Motor neuron (in vitro differentiated cells): ENCODE data around the gene CCDC159. TPM values are rescaled to one million over a fixed set of nuclear protein-coding genes. Genes with fewer than 3 reads are reported as not detected.
"Not testable (repeated sequence)": the region's sequence is repeated elsewhere in the genome, so short reads cannot be mapped to it uniquely, and the experiment has no call there.

Experiments used
- ATAC-seq, 8 experiments: fragments of 200-7000 bp; cut with Tn5 transposase; replicated peaks in 6 of 8; 2 replicates each; pipeline ENCODE4 v1.8.0; 2021; ENCODE audit warnings: mild to moderate bottlenecking in 8 of 8, moderate library complexity in 8 of 8
- H3K27ac ChIP-seq, 2 donors: fragments of 250-450 bp; sonication (Bioruptor Pico); 2 replicates each; pipeline ENCODE4 v1.9.0; 2021; ENCODE audit warnings: antibody characterized with exemption in 2 of 2, mild to moderate bottlenecking in 2 of 2, moderate library complexity in 1 of 2
- H3K4me1 ChIP-seq, 2 donors: fragments of 250-450 bp; sonication (Bioruptor Pico); replicated peaks in 1 of 2; 2 replicates each; pipeline ENCODE4 v1.6.1; 2021; ENCODE audit warnings: antibody characterized with exemption in 2 of 2, mild to moderate bottlenecking in 2 of 2, moderate library complexity in 1 of 2
- H3K4me3 ChIP-seq, 5 donors: fragments of 250-450 bp; sonication (Bioruptor Pico); 2 replicates each; pipeline ENCODE4 v1.9.0; 2021; ENCODE audit warnings: antibody characterized with exemption in 5 of 5, mild to moderate bottlenecking in 5 of 5, moderate library complexity in 4 of 5
- WGBS, 10 experiments: fragments of 450-650 bp; shearing (Covaris generic); methylation state at CpG; one replicate each; pipeline ENCODE4 v1.0.0; 2022; 5-methylcytosine and 5-hydroxymethylcytosine counted together
- in situ Hi-C, 9 experiments: fragments of 400-800 bp; cut with MboI; loops; one replicate each; pipeline ENCODE4 v1.15.0; 2021; ENCODE audit warnings: low sequenced_read_pairs in 9 of 9, low pct_unique_long_range_greater_than_20kb in 2 of 9; ENCODE audit not compliant: unreplicated experiment in 9 of 9
- total RNA-seq, 8 experiments: library from RNA; unstranded; fragments of 300-600 nt; gene quantifications; 2 replicates each; pipeline versions ENCODE4 v1.2.3 to v1.2.4, GENCODE V29; 2022

CCDC159 gene
- total RNA-seq, 8 experiments from 2014 or later: 4.4 to 22.3 (median 14.4) TPM

DNA sequence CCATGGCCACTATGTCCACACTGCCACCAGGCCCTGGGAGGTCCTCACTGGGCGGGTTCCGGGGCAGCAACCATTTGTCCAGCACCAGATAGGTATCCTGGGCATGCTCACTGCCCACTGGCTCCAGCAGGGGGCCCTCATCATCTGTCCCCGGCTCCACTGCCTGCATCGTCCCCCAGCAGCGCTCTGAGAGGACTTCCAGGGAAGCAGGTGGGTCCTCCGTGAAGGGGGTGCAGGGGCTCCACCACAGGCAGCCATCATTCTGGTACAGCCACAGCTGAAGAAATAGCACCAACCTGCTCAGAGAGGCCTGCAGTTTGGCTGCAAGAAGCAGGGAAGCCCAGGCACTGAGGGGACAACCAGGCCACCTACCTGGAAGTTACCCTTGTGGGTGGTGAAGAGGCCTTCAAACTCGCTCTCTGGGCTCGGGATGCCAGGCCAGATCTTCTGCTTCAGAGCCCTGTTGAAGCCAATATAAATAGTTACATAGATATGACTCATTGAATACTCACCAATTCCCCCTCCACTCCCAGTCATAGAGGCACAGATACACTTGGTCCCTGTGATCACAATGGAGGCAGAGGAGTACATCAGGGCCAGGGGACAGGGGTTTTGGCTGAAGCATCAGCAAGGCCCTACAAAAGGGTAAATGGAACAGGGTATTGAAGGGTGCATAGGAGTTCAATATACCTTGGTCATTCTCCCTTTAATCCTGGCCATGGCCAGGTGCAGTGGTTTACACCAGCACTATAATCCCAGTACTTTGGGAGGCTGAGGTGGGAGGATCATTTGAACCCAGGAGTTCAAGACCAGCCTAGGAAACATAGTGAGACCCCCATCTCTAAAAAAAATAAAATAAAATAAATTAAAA, 32.2 kb downstream of the CCDC159 start:
- in situ Hi-C loops: no loop called here
- H3K4me1 ChIP-seq: peaks cover 8 to 14% of the 10 kb centered on the region in 2 donors
- no peak overlapping the region for H3K27ac ChIP-seq
- no peak overlapping the region for H3K4me3 ChIP-seq
- ATAC-seq: no peak
- no CpG with 5 or more reads among the region's 8 CpGs for WGBS, 10 experiments

GRCh38 chr19:11379269-11379845, 33.0 kb downstream of the CCDC159 start:
- WGBS, 10 experiments: 60 to 100% (median 90%) methylated on average over 1 to 10 of the region's 14 CpGs; no CpG with 5 or more reads in 1 of the 10 experiments
- peaks cover 14% of the 10 kb centered on the region in 2 donors for H3K4me1 ChIP-seq
- H3K4me3 ChIP-seq, in situ Hi-C loops, H3K27ac ChIP-seq, ATAC-seq: not testable (repeated sequence)

DNA sequence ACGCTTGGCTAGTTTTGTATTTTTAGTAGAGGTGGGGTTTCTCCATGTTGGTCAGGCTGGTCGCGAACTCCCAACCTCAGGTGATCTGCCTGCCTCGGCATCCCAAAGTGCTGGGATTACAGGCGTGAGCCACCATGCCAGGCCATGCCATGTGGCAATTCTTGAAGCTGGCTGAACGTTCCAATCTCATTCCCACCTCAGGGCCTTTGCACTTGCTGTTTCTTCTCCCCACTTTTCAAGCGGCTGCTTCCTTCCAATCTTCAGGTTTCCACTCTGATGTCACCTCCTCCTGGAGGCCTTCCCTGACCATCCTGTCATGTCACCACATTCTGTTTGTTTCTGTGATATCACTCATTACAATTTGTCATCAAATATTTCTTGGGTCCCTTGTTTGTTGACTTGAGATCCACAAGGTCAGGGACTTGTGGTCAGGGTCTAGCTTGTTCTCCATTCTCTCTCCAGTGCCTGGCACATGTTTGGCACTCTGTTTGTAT, 33.6 kb downstream of the CCDC159 start:
- 67 to 100% (median 99%) methylated on average over 1 to 4 of the region's 7 CpGs; no CpG with 5 or more reads in 4 of the 10 experiments for WGBS, 10 experiments
- Histone ChIP-seq H3K27ac (no peak overlapping the region), H3K4me3 (peak overlapping the region in 1 of 5 donors; percentile 42), H3K4me1 (peaks cover 14 to 15% of the 10 kb centered on the region in 2 donors)
- no peak for ATAC-seq
- in situ Hi-C loops: no loop called here

GRCh38 chr19:11380653-11381537, 34.6 kb downstream of the CCDC159 start:
- Histone ChIP-seq H3K4me1 (peaks cover 9% of the 10 kb centered on the region in 2 donors), H3K4me3 (peak overlapping the region; percentile 33 to 51 (median 42)), H3K27ac (peak overlapping the region; percentile 74 to 84)
- 0 to 11% (median 7%) methylated on average over 2 to 11 of the region's 54 CpGs; no CpG with 5 or more reads in 5 of the 10 experiments for WGBS, 10 experiments
- peak; percentile 72 to 87 (median 80) for ATAC-seq
- in situ Hi-C loops: no loop called here

DNA sequence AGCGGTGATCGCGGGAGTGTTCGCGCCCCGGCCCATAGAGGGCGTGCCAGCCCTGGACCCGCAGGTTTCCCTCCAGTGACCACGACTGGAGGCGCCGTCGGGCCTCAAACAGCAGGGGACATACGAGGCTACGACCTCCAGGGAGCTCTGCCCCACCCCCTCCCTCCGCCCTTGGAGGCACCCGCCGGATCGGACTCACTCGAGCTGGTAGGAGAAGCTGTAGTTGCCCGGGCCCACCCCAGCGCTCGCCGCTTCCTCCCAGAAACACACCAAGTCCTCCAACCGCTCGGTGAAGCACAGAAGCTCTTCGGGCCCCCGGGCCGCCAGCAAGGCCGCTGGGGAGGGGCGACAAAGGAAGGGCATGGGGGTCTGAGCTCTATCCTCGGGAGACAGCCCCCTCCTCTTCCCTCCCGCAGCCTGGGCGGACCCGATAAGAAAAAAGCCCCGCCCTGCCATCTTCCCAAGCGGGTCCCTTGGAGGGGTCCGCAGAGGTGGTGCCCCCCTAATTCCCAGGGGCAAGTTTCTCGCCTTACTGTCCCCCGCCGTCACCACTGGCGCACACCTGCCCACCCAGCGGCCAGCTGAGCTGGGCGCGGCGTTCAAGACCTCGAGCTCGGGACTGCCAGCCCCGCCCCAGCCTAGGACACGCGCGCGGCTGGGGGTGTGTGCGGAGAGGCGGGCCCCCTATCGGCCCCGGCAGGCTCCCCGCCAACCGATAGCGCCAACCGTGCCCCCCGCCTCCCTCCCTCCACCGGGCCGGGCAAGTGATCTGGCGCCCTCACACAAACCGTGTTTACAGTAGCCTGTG, 36.8 kb downstream of the CCDC159 start:
- peaks cover 7 to 9% of the 10 kb centered on the region in 2 donors for H3K4me1 ChIP-seq
- in situ Hi-C loops: no loop called here
- peak in 6 of 8 experiments; percentile 0 to 13 (median 3) for ATAC-seq
- H3K27ac ChIP-seq: peak overlapping the region in 1 of 2 donors; percentile 84
- peak overlapping the region; percentile 4 to 44 (median 40) for H3K4me3 ChIP-seq
- 0 to 11% (median 5%) methylated on average over 3 to 11 of the region's 65 CpGs; no CpG with 5 or more reads in 6 of the 10 experiments for WGBS, 10 experiments

DNA sequence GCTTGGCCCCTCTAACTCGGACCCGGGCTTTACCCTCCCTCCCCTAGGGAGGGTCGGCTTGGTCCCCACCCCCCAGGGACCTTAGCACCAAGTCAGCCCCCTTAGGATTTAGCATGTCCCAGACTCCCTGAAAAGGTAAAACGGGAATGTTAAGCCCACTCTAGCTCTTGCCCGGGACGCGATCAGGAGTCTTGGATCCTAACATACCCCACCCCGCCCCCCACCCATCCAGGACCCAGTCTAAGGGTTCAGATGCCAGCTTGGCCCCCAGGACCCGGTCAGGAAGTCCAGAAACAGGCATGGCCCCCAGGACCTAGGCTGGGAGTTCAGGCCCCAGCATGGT, 37.4 kb downstream of the CCDC159 start:
- Histone ChIP-seq H3K4me3 (peak overlapping the region in 4 of 5 donors; percentile 19 to 44 (median 41)), H3K4me1 (peaks cover 4 to 6% of the 10 kb centered on the region in 2 donors), H3K27ac (peak overlapping the region in 1 of 2 donors; percentile 84)
- in situ Hi-C loops: no loop called here
- ATAC-seq: peak in 2 of 8 experiments; percentile 0
- WGBS, 10 experiments: no CpG with 5 or more reads among the region's 9 CpGs

GRCh38 chr19:11384778-11385129, 38.4 kb downstream of the CCDC159 start:
- WGBS, 10 experiments: 57 to 89% (median 84%) methylated on average over 2 to 5 of the region's 5 CpGs; no CpG with 5 or more reads in 5 of the 10 experiments
- H3K27ac ChIP-seq: no peak overlapping the region
- no peak for ATAC-seq
- in situ Hi-C loops: no loop called here
- peaks cover 4 to 6% of the 10 kb centered on the region in 2 donors for H3K4me1 ChIP-seq
- no peak overlapping the region for H3K4me3 ChIP-seq

DNA sequence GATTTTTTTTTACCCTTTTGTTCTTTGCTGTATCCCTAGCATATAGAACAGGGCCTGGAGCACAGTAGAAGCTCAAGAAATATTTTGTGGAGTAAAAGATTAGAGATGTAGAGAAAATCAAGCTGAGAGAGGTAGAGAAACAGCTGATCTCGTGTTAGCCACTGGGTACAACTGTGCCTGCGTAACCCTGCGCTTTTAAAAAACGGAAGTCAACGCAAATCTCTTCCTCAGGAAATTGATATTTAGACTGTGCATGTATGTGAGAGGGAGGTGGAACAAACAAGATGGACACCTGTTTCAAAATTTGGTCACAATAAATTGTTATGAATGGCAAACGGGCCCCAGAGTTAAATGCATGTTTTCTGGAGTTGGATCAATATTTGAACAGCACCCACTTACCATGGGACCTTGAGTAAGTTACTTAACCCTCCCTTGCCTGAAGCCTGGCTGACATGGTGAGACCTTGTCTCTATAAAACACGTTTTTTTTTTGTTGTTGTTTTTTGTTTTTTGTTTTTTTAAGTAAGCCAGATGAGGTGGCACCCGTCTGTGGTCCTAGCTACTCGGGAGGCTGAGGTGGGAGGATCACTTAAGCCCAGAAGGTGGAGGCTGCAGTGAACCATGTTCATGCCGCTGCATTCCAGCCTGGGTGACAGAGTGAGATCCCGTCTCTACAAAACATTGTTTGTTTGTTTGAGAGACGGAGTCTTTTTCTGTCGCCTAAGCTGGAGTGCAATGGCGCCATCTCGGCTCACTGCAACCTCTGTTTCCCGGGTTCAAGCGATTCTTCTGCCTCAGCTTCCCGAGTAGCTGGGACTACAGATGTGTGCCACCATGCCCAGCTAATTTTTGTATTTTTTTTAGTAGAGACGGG, 41.1 kb downstream of the CCDC159 start:
- in situ Hi-C loops: no loop called here
- no peak overlapping the region for H3K27ac ChIP-seq
- H3K4me1 ChIP-seq: peaks cover 4 to 6% of the 10 kb centered on the region in 2 donors
- H3K4me3 ChIP-seq: no peak overlapping the region
- no peak for ATAC-seq
- WGBS, 10 experiments: 53 to 78% (median 65%) methylated on average over 5 to 15 of the region's 19 CpGs; no CpG with 5 or more reads in 2 of the 10 experiments

DNA sequence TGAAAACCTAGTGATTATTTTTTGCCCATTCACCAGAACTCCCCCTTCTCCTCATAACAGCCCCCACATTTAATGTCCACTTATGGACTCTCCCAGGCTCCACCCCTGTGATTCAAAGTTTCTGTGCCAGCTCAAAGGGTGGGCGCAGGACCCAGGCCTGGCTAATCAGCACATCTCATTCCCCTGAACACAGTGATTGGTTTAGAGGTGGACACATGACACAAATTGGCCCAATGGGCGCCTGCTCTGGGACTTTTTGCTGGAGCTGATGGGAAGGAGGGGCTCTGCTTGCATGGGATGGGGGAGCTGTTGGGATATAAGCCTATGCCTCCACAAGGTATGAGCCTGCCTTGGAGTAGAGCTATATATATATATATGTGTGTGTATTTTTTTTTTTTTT, 44.0 kb downstream of the CCDC159 start:
- no peak for ATAC-seq
- Histone ChIP-seq H3K4me1 (no peaks in the 10 kb centered on the region), H3K4me3 (no peak overlapping the region), H3K27ac (no peak overlapping the region)
- in situ Hi-C loops: no loop called here
- 56 to 83% (median 70%) methylated on average over 1 to 2 of the region's 2 CpGs; no CpG with 5 or more reads in 6 of the 10 experiments for WGBS, 10 experiments

- in situ Hi-C loops: no loop called here
- H3K4me3 ChIP-seq: no peak overlapping the region
- ATAC-seq: no peak
- 47 to 100% (median 73%) methylated on average over 1 to 4 of the region's 4 CpGs; no CpG with 5 or more reads in 1 of the 10 experiments for WGBS, 10 experiments
- H3K4me1 ChIP-seq: no peaks in the 10 kb centered on the region
- H3K27ac ChIP-seq: no peak overlapping the region
These were observed 44.8 kb downstream of the CCDC159 start for GRCh38 chr19:11390933-11391680.

GRCh38 chr19:11397089-11397610, 50.8 kb downstream of the CCDC159 start:
- in situ Hi-C loops: no loop called here
- Histone ChIP-seq H3K4me1 (peaks cover 0 to 2% of the 10 kb centered on the region in 2 donors), H3K4me3 (no peak overlapping the region), H3K27ac (no peak overlapping the region)
- no peak for ATAC-seq
- 60 to 80% methylated on average over 1 to 2 of the region's 22 CpGs; no CpG with 5 or more reads in 8 of the 10 experiments for WGBS, 10 experiments
